HEK293 (cell line): ENCODE results near the gene SNX17.

Experiments used
- CTCF ChIA-PET: fragments of 350-600 bp; formaldehyde crosslinking; extraction: SDS; loops from one replicate; lab custom pipeline; 2021; ENCODE audit warnings: antibody characterized with exemption; lab: Yijun Ruan, JAX
- POLR2A ChIA-PET: fragments of 300-600 bp; formaldehyde crosslinking; extraction: SDS; loops from one replicate; lab custom pipeline; 2020; ENCODE audit warnings: antibody characterized with exemption, inconsistent platforms; lab: Yijun Ruan, JAX
- H3K27ac ChIP-seq: fragments of 200-500 bp; sonication (Bioruptor generic); 2 replicates; pipeline ENCODE4 v1.5.1; 2014; ENCODE audit warnings: low read depth, low read length, control low read depth, inconsistent platforms; ENCODE audit errors: extremely low read depth
- H3K36me3 ChIP-seq, 2 experiments: fragments of 200-500 bp in 1 of 2; sonication (Bioruptor generic) in 1 of 2; 1 replicate in 1 of 2; 2 replicates in 1 of 2; pipeline ENCODE4 v1.5.1; 2014 to 2017; ENCODE audit warnings: inconsistent platforms in 2 of 2, low read length in 2 of 2; ENCODE audit not compliant: control insufficient read depth in 2 of 2, insufficient read depth in 1 of 2
- H3K4me1 ChIP-seq: fragments of 200-500 bp; sonication (Bioruptor generic); 2 replicates; pipeline ENCODE4 v1.5.1; 2014; ENCODE audit warnings: mild to moderate bottlenecking, low read length, inconsistent platforms; ENCODE audit not compliant: control insufficient read depth, insufficient read depth
- H3K4me3 ChIP-seq: 2 replicates; pipeline ENCODE4 v1.5.1; 2011; ENCODE audit warnings: low read depth, mild to moderate bottlenecking, control low read depth, low read length, moderate library complexity
- H3K9me3 ChIP-seq: fragments of 200-500 bp; sonication (Bioruptor generic); 2 replicates; pipeline ENCODE4 v1.5.1; 2014; ENCODE audit warnings: low read depth, low read length, inconsistent platforms; ENCODE audit not compliant: control insufficient read depth, insufficient read depth
- CTCF ChIP-seq: fragments of 450-650 bp; formaldehyde crosslinking; IDR thresholded peaks from 2 replicates; pipeline ENCODE4 v1.5.1; 2016; ENCODE audit warnings: missing biosample characterization, missing genetic modification characterization
- FEZF1 ChIP-seq: fragments of 450-650 bp; formaldehyde crosslinking; IDR thresholded peaks from 2 replicates; pipeline ENCODE4 v1.5.1; 2016; ENCODE audit warnings: missing biosample characterization, missing genetic modification characterization
- GLI4 ChIP-seq: fragments of 450-650 bp; formaldehyde crosslinking; IDR thresholded peaks from 2 replicates; pipeline ENCODE4 v1.5.1; 2016; ENCODE audit warnings: missing biosample characterization, missing genetic modification characterization
- HOXA7 ChIP-seq: sonication (generic); formaldehyde crosslinking; IDR thresholded peaks from 2 replicates; pipeline ENCODE4 v1.8.1; 2022; ENCODE audit warnings: missing genetic modification reagents, borderline replicate concordance
- HOXD13 ChIP-seq: sonication (generic); formaldehyde crosslinking; IDR thresholded peaks from 2 replicates; pipeline ENCODE4 v1.8.0; 2022; ENCODE audit warnings: missing genetic modification reagents, borderline replicate concordance
- KLF9 ChIP-seq: fragments of 450-650 bp; formaldehyde crosslinking; IDR thresholded peaks from 2 replicates; pipeline ENCODE4 v1.5.1; 2016; ENCODE audit warnings: missing biosample characterization, missing genetic modification characterization, low read depth
- MYNN ChIP-seq: fragments of 450-650 bp; formaldehyde crosslinking; IDR thresholded peaks from 2 replicates; pipeline ENCODE4 v1.5.1; 2016; ENCODE audit warnings: missing biosample characterization, missing genetic modification characterization, borderline replicate concordance
- ZBTB1 ChIP-seq: fragments of 450-650 bp; formaldehyde crosslinking; IDR thresholded peaks from 2 replicates; pipeline ENCODE4 v1.5.1; 2016; ENCODE audit warnings: missing biosample characterization, missing genetic modification characterization
- ZBTB11 ChIP-seq: fragments of 450-650 bp; formaldehyde crosslinking; conservative IDR thresholded peaks from 2 replicates; pipeline ENCODE4 v1.5.1; 2016; ENCODE audit warnings: low read depth, missing biosample characterization, missing genetic modification characterization
- ZBTB7A ChIP-seq: fragments of 450-650 bp; formaldehyde crosslinking; IDR thresholded peaks from 2 replicates; pipeline ENCODE4 v1.5.1; 2016; ENCODE audit warnings: low read depth, missing biosample characterization, missing genetic modification characterization
- ZIC2 ChIP-seq: fragments of 450-650 bp; formaldehyde crosslinking; IDR thresholded peaks from 2 replicates; pipeline ENCODE4 v1.5.1; 2016; ENCODE audit warnings: missing biosample characterization, missing genetic modification characterization
- ZNF155 ChIP-seq: fragments of 450-650 bp; formaldehyde crosslinking; IDR thresholded peaks from 2 replicates; pipeline ENCODE4 v1.5.1; 2016; ENCODE audit warnings: missing biosample characterization, missing genetic modification characterization
- ZNF23 ChIP-seq: fragments of 450-650 bp; formaldehyde crosslinking; IDR thresholded peaks from 2 replicates; pipeline ENCODE4 v1.5.1; 2016; ENCODE audit warnings: missing biosample characterization, missing genetic modification characterization, borderline replicate concordance
- ZNF280D ChIP-seq: fragments of 450-650 bp; formaldehyde crosslinking; IDR thresholded peaks from 2 replicates; pipeline ENCODE4 v1.5.1; 2016; ENCODE audit warnings: missing biosample characterization, missing genetic modification characterization
- ZNF335 ChIP-seq: fragments of 450-650 bp; formaldehyde crosslinking; conservative IDR thresholded peaks from 2 replicates; pipeline ENCODE4 v1.5.1; 2016; ENCODE audit warnings: missing biosample characterization, missing genetic modification characterization
- ZNF362 ChIP-seq: fragments of 450-650 bp; formaldehyde crosslinking; IDR thresholded peaks from 2 replicates; pipeline ENCODE4 v1.5.1; 2016; ENCODE audit warnings: missing biosample characterization, missing genetic modification characterization
- ZNF473 ChIP-seq: fragments of 450-650 bp; formaldehyde crosslinking; IDR thresholded peaks from 2 replicates; pipeline ENCODE4 v1.5.1; 2017; ENCODE audit warnings: missing biosample characterization, missing genetic modification characterization
- ZNF510 ChIP-seq: fragments of 450-650 bp; formaldehyde crosslinking; IDR thresholded peaks from 2 replicates; pipeline ENCODE4 v1.5.1; 2018; ENCODE audit warnings: mild to moderate bottlenecking, missing genetic modification characterization, missing biosample characterization; ENCODE audit not compliant: insufficient replicate concordance
- ZNF549 ChIP-seq: fragments of 450-650 bp; IDR thresholded peaks from 2 replicates; pipeline ENCODE4 v1.5.1; 2018; ENCODE audit warnings: missing biosample characterization, missing genetic modification characterization, mild to moderate bottlenecking, inconsistent platforms, moderate library complexity
- ZNF596 ChIP-seq: fragments of 450-650 bp; IDR thresholded peaks from 2 replicates; pipeline ENCODE4 v1.5.0; 2018; ENCODE audit warnings: missing biosample characterization, mild to moderate bottlenecking, missing genetic modification characterization, moderate library complexity
- ZNF600 ChIP-seq: fragments of 450-650 bp; formaldehyde crosslinking; IDR thresholded peaks from 2 replicates; pipeline ENCODE4 v1.5.1; 2016; ENCODE audit warnings: missing biosample characterization, missing genetic modification characterization
- ZNF624 ChIP-seq: fragments of 450-650 bp; formaldehyde crosslinking; IDR thresholded peaks from 2 replicates; pipeline ENCODE4 v1.5.1; 2017; ENCODE audit warnings: missing biosample characterization, missing genetic modification characterization
- ZNF645 ChIP-seq: fragments of 450-650 bp; formaldehyde crosslinking; IDR thresholded peaks from 2 replicates; pipeline ENCODE4; 2016; ENCODE audit warnings: missing biosample characterization, missing genetic modification characterization
- ZNF660 ChIP-seq: fragments of 450-650 bp; IDR thresholded peaks from 2 replicates; pipeline ENCODE4 v1.5.1; 2018; ENCODE audit warnings: missing biosample characterization, mild to moderate bottlenecking, missing genetic modification characterization
- ZNF670 ChIP-seq: fragments of 450-650 bp; formaldehyde crosslinking; IDR thresholded peaks from 2 replicates; pipeline ENCODE4 v1.5.1; 2016; ENCODE audit warnings: missing biosample characterization, missing genetic modification characterization, low read depth
- ZNF747 ChIP-seq: fragments of 450-650 bp; formaldehyde crosslinking; IDR thresholded peaks from 2 replicates; pipeline ENCODE4 v1.5.1; 2016; ENCODE audit warnings: missing biosample characterization, missing genetic modification characterization
- ZNF777 ChIP-seq: fragments of 450-650 bp; formaldehyde crosslinking; IDR thresholded peaks from 2 replicates; pipeline ENCODE4 v1.5.1; 2017; ENCODE audit warnings: missing biosample characterization, missing genetic modification characterization, borderline replicate concordance

The SNX17 gene

GRCh38 chr2:27370026-27370815, at the start of gene SNX17, which contains the start of gene EIF2B4:
SNX17 (plus strand) TSS chr2:27370616; CDS start chr2:27370744, 128 bp downstream.
EIF2B4 (minus strand) TSS chr2:27370338; CDS start chr2:27370314, 24 bp downstream.
- ChIA-PET POLR2A (interaction anchor here (0.6 to 1.9 kb wide), 12 partner anchors 10 to 283 kb away, joined by 3 to 22 read pairs (median 4); partner anchors contain the start of genes CCDC121, GPN1, GTF3C2 and MPV17), CTCF (interaction anchor here (0.6 to 1.8 kb wide), 14 partner anchors 8 to 313 kb away, joined by 3 to 7 read pairs (median 4); partner anchors contain the start of genes MPV17, ZNF512 and ZNF513)
- H3K9me3 ChIP-seq, result no peaks in the 10 kb centered on the region
- H3K36me3 ChIP-seq, result peaks cover 36 to 69% of the 10 kb centered on the region in 2 experiments
- no peaks in the 10 kb centered on the region for H3K4me1 ChIP-seq
- peak within 1 kb of the TSS; percentile 85 for H3K4me3 ChIP-seq
- H3K27ac ChIP-seq, result peak within 1 kb of the TSS; percentile 79
- TF ChIP-seq ZNF510 (tag by site-specific recombination) (no peak), ZNF23 (no peak), ZNF473 (tag by site-specific recombination) (no peak), ZBTB7A (tag by site-specific recombination) (peak; percentile 54; the same call in 1 of the 2 replicates), GLI4 (tag by site-specific recombination) (no peak), ZIC2 (tag by site-specific recombination) (peak; percentile 51; the same call in 1 of the 2 replicates), ZNF660 (tag by site-specific recombination) (peak; percentile 61; the same call in 1 of the 2 replicates), ZNF747 (tag by site-specific recombination) (no peak), ZNF362 (tag by site-specific recombination) (no peak), ZNF335 (tag by site-specific recombination) (peak; percentile 71), KLF9 (tag by site-specific recombination) (peak; percentile 26; the same call in 1 of the 2 replicates), ZNF280D (tag by site-specific recombination) (no peak), ZNF155 (tag by site-specific recombination) (no peak), ZBTB1 (tag by site-specific recombination) (peak; percentile 11; the same call in 1 of the 2 replicates), ZNF645 (tag by site-specific recombination) (no peak), FEZF1 (no peak), ZNF549 (tag by site-specific recombination) (no peak), HOXA7 (CRISPR knock-in tag) (no peak), ZNF624 (tag by site-specific recombination) (no peak), ZNF670 (tag by site-specific recombination) (no peak), HOXD13 (no peak), MYNN (tag by site-specific recombination) (0 out of 2 replicates have a peak, but pooled peaks have one; percentile 15), ZNF596 (tag by site-specific recombination) (no peak), ZNF777 (tag by site-specific recombination) (0 out of 2 replicates have a peak, but pooled peaks have one; percentile 23), CTCF (peak; percentile 99), ZBTB11 (tag by site-specific recombination) (peak; percentile 91), ZNF600 (tag by site-specific recombination) (peak; percentile 60; the same call in 1 of the 2 replicates)
